Nephron (organoid): Measurements from ENCODE around the gene PRXL2A.

Experiments
- H3K27ac Mint-ChIP-seq, 3 experiments: 2 replicates each; pipeline ENCODE4 v1.8.0; 2020; ENCODE audit warnings: mixed read lengths in 3 of 3, mild to moderate bottlenecking in 2 of 3, moderate library complexity in 1 of 3
- H3K27me3 Mint-ChIP-seq: 2 replicates; pipeline ENCODE4 v1.8.0; 2021; ENCODE audit warnings: low read depth, mild to moderate bottlenecking, moderate library complexity, mixed read lengths
- H3K36me3 Mint-ChIP-seq: 2 replicates; pipeline ENCODE4 v1.8.0; 2020; ENCODE audit warnings: low read depth, mixed read lengths
- H3K4me1 Mint-ChIP-seq: 2 replicates; pipeline ENCODE4 v1.8.0; 2020; ENCODE audit warnings: mixed read lengths
- H3K4me3 Mint-ChIP-seq, 3 experiments: 2 replicates each; pipeline ENCODE4 v1.8.0; 2020; ENCODE audit warnings: mild to moderate bottlenecking in 3 of 3, mixed read lengths in 3 of 3, moderate library complexity in 2 of 3
- H3K9me3 Mint-ChIP-seq: 2 replicates; pipeline ENCODE4 v1.8.0; 2020; ENCODE audit warnings: mixed read lengths
- TF ChIP-seq, protein P1 (sequence below), 3 experiments: fragments of 200-600 bp; sonication (generic); IDR thresholded peaks; one replicate each; pipeline ENCODE4 v1.5.0; 2021; ENCODE audit warnings: antibody characterized with exemption in 3 of 3; ENCODE audit not compliant: unreplicated experiment in 3 of 3

Gene PRXL2A

DNA sequence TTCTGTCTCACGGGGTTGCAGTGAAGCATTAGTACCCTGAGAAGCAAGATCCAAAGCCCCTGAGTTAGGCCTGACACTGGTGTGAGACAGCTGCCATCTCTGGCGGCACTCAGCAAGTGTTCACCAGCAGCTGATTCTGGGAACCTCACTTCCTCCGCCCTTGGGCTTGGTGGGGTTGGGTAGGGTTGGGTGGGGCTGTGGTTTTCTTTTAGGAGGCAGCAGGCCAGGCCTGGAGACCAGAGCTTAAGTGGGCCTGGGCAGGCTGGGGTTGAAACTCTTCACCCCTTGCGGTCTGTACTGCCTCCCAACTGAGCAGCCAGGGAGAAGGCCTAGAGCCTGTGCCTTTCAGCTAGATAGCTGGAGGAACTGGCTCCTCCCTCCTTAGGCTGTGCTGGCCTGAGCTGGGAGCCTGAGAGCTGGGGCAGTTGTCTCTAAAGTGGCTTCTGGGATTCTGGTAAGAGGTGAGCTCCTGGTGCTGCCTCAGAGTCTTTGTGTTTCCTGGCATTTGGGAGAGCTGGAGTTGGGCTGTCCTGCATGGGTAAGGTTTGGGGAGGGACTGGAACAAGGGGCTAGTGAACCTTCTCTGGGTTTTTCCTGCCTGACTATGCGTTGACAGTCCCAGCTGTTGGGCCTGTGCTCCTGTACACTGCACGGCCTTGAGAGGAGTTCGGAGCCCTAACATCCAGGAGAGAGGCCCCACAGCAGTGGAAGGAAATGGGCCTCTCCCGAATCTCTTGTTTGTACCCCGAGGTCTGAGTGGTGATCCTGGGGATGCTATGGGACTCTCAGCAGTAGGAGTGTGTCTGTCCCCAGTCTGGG, 50.9 kb downstream of the PRXL2A start:
- Mint-ChIP-seq H3K4me1 (peaks cover 80% of the 10 kb centered on the region), H3K36me3 (no peaks in the 10 kb centered on the region), H3K9me3 (no peaks in the 10 kb centered on the region), H3K27ac (peak overlapping the region; percentile 82 to 93 (median 89)), H3K4me3 (peak overlapping the region; percentile 30 to 69 (median 65)), H3K27me3 (peaks cover 7% of the 10 kb centered on the region)
- TF ChIP-seq, protein P1, sequence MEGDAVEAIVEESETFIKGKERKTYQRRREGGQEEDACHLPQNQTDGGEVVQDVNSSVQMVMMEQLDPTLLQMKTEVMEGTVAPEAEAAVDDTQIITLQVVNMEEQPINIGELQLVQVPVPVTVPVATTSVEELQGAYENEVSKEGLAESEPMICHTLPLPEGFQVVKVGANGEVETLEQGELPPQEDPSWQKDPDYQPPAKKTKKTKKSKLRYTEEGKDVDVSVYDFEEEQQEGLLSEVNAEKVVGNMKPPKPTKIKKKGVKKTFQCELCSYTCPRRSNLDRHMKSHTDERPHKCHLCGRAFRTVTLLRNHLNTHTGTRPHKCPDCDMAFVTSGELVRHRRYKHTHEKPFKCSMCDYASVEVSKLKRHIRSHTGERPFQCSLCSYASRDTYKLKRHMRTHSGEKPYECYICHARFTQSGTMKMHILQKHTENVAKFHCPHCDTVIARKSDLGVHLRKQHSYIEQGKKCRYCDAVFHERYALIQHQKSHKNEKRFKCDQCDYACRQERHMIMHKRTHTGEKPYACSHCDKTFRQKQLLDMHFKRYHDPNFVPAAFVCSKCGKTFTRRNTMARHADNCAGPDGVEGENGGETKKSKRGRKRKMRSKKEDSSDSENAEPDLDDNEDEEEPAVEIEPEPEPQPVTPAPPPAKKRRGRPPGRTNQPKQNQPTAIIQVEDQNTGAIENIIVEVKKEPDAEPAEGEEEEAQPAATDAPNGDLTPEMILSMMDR (IDR thresholded peaks at IDR 0.05; ENCODE audit: unreplicated experiment in 3 of 3), result no peak

DNA sequence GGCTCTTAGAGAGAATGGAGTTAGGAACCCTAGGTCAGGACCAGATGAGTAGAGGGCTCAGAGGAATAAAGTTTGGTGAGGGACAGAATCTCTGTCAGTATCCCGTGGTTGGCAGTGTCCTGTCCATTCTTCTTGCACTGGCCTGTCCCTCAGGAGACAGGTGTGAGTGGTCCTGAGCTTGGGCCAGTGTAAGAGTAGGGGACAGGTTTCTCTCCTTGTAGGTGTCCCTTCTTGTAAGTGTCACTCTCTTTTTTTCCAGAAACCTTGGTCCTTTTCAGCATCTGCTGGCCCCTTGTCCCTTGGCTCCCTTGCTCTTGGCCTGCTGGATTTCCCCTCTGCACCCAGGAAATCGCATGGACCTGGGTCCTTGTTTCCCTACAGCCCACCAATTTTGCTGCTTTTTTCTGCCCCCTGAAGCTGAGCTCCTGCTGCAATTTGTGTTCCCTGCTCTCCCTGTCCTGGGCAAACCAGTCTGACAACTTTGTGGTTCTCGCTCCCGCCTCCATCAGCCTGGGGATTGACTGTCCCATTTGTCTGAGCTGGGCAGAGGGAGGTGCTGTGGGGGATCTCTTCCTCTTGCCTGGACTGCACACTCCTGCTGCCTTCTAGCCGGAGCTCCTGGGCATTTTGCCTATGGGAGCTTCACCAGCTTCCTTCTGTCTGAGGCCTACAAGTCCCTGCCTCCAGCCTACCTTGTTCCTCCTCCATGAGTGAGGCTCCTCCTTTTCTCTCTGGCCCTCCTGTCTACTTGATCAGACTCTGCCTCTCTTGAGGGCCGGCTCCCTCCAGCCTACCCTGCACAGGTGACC, 52.3 kb downstream of the PRXL2A start:
- Mint-ChIP-seq H3K4me3 (peak overlapping the region; percentile 16 to 31 (median 21)), H3K9me3 (no peaks in the 10 kb centered on the region), H3K36me3 (no peaks in the 10 kb centered on the region), H3K4me1 (peaks cover 88% of the 10 kb centered on the region), H3K27ac (peak overlapping the region; percentile 82 to 93 (median 89)), H3K27me3 (peaks cover 7% of the 10 kb centered on the region)
- TF ChIP-seq, protein P1 (IDR thresholded peaks at IDR 0.05; ENCODE audit: unreplicated experiment in 3 of 3), result no peak

DNA sequence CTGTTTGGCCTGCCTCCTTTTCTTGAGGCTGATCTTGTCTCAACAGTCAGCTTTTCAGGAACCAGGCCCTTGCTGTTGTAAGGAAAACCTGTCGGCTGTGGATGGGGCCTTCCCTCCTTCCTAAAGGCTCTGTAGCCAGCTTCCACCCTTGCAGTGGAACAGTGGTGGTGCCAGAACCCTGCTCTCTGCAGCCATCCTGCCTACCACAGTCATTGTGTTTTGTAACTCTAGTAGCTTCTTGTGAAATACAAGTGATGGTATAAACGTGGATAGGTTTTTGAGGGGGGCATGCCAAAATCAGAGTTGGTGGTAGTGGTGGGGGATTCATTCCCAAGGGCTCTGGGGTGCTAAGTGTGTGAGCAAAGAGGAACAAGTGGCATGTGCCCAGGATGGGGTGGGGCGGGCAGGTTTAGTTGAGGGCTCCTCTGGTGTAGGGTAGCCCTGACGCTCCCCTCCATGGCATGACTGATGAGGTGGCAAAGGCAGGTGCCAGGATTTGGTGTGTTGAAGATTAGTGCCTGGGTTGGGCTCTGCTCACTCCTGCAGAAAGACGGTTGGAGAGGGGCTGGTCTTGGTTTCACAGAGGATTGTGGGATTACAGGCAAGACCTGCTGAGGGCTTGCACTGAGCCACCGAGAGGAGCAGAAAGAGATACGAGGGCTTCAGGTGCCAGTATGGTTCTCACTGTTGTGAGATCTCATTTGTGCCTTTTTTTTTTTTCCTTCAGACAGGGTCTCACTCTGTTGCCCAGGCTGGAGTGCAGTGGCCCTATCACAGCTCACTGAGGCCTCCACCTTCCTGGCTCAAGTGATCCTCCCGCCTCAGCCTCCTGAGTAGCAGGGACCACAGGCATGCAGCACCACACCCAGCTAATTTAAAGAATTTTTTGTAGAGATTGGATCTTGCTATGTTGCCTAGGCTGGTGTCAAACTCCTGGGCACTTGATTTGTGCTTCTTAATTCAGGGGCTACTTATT, 53.1 kb downstream of the PRXL2A start:
- Mint-ChIP-seq H3K4me1 (peaks cover 87% of the 10 kb centered on the region), H3K27me3 (peaks cover 3% of the 10 kb centered on the region), H3K9me3 (no peaks in the 10 kb centered on the region), H3K27ac (peak overlapping the region; percentile 82 to 93 (median 89)), H3K36me3 (no peaks in the 10 kb centered on the region), H3K4me3 (peak overlapping the region; percentile 16 to 31 (median 21))
- TF ChIP-seq, protein P1 (IDR thresholded peaks at IDR 0.05; ENCODE audit: unreplicated experiment in 3 of 3), result no peak

DNA sequence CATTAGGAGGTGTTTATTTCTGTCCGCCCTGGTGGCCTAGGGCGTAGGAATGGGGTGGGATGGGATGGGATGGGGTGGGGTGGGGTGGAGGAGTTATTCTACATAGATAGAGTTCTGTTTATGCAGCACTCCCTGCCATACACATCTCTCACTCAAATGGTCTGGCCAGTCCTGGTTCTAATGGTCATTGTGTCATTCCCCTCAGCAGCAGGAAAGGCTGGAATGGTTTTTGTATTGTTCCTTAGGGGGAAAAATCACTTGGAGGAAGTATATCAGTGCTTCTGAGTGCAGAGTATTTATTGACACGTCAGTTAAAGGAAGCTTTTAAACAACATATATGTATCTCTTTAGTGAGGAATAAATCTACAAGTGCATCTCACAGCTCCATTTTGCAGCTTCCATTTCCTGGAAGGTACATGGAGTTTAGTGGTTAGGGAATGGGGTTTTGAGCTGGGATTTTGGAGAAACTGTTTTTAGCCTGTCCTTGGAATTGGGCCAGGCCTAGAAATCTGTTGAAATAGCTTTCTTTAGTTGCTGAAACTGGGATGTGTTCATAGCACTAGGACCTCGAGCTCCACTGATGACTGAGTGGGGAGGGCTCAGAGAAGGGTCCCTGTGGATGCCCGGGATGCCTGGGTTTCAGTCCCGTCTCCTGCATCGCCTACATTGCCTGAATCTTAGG, 54.1 kb downstream of the PRXL2A start:
- TF ChIP-seq, protein P1 (IDR thresholded peaks at IDR 0.05; ENCODE audit: unreplicated experiment in 3 of 3), result no peak
- H3K27me3 Mint-ChIP-seq, result peaks cover 3% of the 10 kb centered on the region
- H3K9me3 Mint-ChIP-seq, result no peaks in the 10 kb centered on the region
- H3K27ac Mint-ChIP-seq, result peak overlapping the region; percentile 82 to 93 (median 89)
- no peaks in the 10 kb centered on the region for H3K36me3 Mint-ChIP-seq
- peaks cover 96% of the 10 kb centered on the region for H3K4me1 Mint-ChIP-seq
- H3K4me3 Mint-ChIP-seq, result peak overlapping the region in 2 of 3 experiments; percentile 10 to 16
